HG03175 (cell line): ENCODE measurements around the gene SENP3.

ENCODE experiments used
- ATAC-seq: cut with Tn5 transposase; IDR thresholded peaks from one replicate; pipeline ENCODE4 v1.9.1; 2021; ENCODE audit warnings: mild to moderate bottlenecking, moderate library complexity; ENCODE audit not compliant: unreplicated experiment

Gene SENP3

GRCh38 chr17:7555320-7555948 lies 6.3 kb upstream of the SENP3 start:
- ATAC-seq, result no peak

- ATAC-seq, result no peak
Measured at GRCh38 chr17:7556627-7557026, 5.1 kb upstream of the SENP3 start.

GRCh38 chr17:7557147-7557764 lies 4.5 kb upstream of the SENP3 start:
- ATAC-seq, result no peak

DNA sequence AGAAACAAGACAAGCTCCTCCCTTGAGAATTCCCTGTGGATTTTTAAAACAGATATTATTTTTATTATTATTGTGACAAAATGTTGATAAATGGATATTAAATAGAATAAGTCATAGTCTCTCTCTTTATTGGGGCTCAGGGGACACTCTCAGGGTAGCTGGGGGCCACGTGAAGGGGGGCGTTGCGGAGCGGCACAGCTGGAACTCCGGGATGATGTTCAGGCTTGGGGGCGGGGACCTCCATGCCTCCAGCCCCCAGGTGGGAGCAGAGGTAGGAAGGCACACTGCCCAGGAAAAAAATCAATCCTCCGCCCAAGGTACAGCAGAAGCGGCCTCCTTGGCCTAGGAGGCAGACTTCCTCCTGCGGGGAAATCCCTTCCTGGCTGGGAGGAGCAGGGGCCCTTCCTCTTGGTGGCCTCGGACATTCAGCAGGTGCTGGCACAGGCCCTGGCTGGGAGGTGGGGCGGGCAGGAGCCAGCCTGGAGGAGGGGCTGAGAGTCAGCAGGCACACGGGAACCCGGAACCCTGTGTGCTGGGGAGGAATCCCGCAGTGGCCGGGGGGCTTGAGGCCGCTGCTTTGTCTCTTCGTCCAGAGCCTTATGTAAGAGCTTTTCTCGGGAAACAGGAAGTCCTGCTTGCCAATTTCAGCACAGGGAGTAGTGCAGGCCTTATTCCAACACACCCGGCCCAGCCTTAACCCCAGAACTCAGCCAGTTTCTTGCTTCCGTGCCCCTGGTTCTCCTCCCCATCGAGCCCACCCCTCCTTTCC lies 3.8 kb upstream of the SENP3 start:
- ATAC-seq, result peak; percentile 33

- no peak for ATAC-seq
Measured at GRCh38 chr17:7558544-7559319, 3.0 kb upstream of the SENP3 start, which contains the start of gene TNFSF13. Gene TNFSF13, plus strand, starts transcription at chr17:7558750. Its CDS starts 290 bp downstream, at chr17:7559040.

DNA sequence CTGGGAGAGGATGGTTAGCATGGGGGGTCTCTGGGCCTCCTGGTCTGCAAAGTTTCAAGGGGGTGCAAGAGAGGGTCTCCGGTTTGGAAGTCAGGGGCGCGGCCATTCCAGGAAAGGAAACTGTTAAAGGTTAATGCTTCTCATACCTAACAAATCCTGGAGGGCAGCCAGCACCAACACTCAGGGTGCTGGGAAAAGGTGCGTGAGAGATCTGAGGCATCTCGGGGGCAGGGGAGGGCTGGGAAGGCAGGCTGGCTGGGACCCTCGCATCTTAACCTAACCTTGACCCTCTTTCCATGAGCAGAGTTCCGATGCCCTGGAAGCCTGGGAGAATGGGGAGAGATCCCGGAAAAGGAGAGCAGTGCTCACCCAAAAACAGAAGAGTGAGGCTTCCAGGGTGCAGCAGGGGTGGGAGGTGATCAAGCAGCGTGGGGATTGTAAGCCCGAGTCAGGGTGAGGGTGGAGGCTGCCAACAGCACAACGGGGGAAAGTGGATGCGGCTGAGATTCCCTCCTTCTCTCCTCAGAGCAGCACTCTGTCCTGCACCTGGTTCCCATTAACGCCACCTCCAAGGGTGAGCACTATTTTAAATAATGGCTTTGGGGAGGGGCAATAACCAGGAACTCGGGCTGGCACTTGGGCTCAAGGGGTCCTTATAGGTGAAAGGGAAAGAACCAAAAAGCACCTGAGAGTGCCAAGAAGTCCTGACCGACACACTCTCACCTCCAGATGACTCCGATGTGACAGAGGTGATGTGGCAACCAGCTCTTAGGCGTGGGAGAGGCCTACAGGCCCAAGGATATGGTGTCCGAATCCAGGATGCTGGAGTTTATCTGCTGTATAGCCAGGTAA lies 2.2 kb upstream of the SENP3 start:
- no peak for ATAC-seq

GRCh38 chr17:7560172-7561027 lies 1.3 kb upstream of the SENP3 start:
- no peak for ATAC-seq

GRCh38 chr17:7561028-7561575 lies 617 bp upstream of the SENP3 start:
- ATAC-seq, result peak; percentile 46

GRCh38 chr17:7562208-7562605 lies 488 bp downstream of the SENP3 start:
- peak; percentile 3 for ATAC-seq

- ATAC-seq, result no peak
Measured at GRCh38 chr17:7563115-7563869, 1.6 kb downstream of the SENP3 start.

DNA sequence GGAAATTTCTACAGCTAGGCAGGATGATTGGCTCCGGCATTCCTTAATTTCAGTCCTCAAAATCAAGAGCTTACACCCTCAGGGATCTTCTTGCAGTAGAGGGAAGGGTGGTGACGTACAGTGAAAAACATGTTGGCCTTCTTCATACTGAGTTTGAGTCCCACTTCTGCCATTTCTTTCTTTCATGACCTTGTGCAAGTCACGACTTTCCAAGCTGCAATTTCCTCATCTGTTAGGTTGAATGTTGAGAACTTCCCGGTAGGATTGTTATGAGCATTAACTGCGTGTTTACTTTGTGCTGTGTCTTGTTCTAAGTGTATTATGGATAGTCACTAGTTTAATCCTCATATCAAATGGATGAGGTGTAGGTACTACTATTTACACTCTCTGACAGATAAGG lies 7.9 kb downstream of the SENP3 start:
- no peak for ATAC-seq

DNA sequence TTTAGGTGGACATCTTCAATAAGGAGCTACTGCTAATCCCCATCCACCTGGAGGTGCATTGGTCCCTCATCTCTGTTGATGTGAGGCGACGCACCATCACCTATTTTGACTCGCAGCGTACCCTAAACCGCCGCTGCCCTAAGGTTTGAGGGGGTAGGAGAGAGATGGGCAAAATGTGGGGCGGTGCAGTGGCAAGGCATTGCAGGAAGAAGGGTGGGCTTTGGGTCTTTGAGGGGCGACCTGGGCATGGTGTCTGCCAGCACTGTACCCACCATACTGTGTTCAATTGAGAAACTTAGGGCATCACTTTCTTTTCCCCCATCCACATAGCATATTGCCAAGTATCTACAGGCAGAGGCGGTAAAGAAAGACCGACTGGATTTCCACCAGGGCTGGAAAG lies 8.6 kb downstream of the SENP3 start:
- no peak for ATAC-seq

GRCh38 chr17:7572338-7572587 lies 10.5 kb downstream of the SENP3 start:
- ATAC-seq, result no peak

DNA sequence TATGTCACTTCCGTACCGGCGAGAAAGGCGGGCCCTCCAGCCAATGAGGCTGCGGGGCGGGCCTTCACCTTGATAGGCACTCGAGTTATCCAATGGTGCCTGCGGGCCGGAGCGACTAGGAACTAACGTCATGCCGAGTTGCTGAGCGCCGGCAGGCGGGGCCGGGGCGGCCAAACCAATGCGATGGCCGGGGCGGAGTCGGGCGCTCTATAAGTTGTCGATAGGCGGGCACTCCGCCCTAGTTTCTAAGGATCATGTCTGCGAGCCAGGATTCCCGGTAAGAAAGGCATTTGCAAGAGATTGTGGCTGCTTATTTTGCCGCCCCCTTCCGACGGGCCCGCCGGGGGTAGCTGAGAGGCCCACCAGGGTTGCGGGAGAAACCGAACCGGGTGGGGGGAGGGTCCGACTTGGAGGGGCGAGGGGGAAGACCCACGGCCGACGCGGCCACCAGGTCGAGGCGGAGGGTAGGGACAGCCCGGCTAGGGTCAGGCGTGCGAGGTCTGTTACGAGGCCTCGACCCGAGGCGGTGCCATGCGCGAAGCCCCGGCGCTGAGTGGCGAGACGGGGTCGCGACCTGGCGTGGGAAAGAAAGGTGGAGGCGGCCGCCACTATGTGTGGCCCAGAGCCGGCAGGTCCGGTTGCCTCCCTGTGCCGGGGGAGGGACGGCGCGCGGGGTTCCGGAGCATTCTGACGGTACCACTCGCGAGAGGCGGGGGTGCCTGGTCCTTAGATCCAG lies 11.0 kb downstream of the SENP3 start:
- peak; percentile 93 for ATAC-seq

DNA sequence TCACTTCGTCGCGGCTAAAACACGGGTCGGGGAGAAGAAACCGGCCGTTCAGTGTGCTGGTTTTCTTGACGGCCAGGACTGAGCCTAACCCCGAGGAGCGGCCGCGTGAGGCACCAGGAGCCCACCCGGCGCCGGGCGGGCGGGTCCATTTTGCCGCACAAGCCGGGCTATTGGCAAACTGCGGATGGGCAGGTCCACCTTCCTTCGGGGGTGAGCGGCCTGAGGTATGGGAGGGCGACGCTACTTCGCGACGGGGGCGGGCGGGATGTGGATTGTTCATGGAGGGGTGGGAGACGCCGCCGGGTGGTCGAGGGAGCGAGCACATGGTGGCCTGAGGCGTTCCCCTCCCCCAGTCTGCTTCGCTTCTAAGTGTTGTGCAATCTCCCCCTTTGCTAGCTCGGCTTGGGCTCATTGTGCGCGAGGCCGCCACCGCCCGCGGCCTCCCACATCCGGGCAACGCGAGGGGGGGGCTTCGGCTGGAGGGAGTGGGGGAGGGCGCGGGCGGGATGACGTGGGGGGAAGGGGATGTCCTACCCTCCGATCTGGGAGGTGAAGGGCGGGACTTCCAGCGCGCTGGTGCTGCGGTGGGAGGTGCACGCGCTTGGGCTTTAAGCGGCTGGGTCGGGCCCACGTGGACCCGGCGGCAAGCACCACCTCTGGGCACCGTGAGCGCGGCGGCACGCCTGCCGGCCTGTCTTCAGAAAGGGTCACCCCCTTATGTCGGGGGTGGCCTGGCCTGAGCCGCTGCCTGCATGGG lies 11.8 kb downstream of the SENP3 start:
- peak; percentile 24 for ATAC-seq

GRCh38 chr17:7574176-7574953 lies 12.6 kb downstream of the SENP3 start:
- no peak for ATAC-seq

GRCh38 chr17:7575481-7575883 lies 13.8 kb downstream of the SENP3 start:
- ATAC-seq, result no peak
